Measurements from ENCODE around the gene PLA2G4A.

PLA2G4A gene

GRCh38 chr1:186923486-186923885, 94.7 kb downstream of the PLA2G4A start:
- DNase-seq, result peak; percentile 24

GRCh38 chr1:186925881-186926669, 97.3 kb downstream of the PLA2G4A start:
- DNase-seq, result peak; percentile 9

GRCh38 chr1:186927884-186928283, 99.1 kb downstream of the PLA2G4A start:
- no peak for DNase-seq

GRCh38 chr1:186930238-186930637, 101.5 kb downstream of the PLA2G4A start:
- no peak for DNase-seq

GRCh38 chr1:186937016-186937670, 108.4 kb downstream of the PLA2G4A start:
- DNase-seq, result no peak

GRCh38 chr1:186943891-186944686, 115.3 kb downstream of the PLA2G4A start:
- DNase-seq, result no peak

- no peak for DNase-seq
These were observed 116.4 kb downstream of the PLA2G4A start for GRCh38 chr1:186945146-186945545.

- DNase-seq, result no peak
These were observed 119.8 kb downstream of the PLA2G4A start for GRCh38 chr1:186948535-186948934.

GRCh38 chr1:186949173-186949572, 120.4 kb downstream of the PLA2G4A start:
- DNase-seq, result no peak

- DNase-seq, result no peak
These were observed 121.8 kb downstream of the PLA2G4A start for GRCh38 chr1:186950547-186950946.

GRCh38 chr1:186953876-186954275, 125.1 kb downstream of the PLA2G4A start:
- no peak for DNase-seq

GRCh38 chr1:186957314-186957713, 128.6 kb downstream of the PLA2G4A start:
- no peak for DNase-seq

GRCh38 chr1:186958520-186958919, 129.8 kb downstream of the PLA2G4A start:
- peak; percentile 25 for DNase-seq

GRCh38 chr1:186960861-186961260, 132.1 kb downstream of the PLA2G4A start:
- DNase-seq, result peak; percentile 66

- DNase-seq, result no peak
These were observed 137.1 kb downstream of the PLA2G4A start for GRCh38 chr1:186965847-186966246.

GRCh38 chr1:186966456-186966855, 137.7 kb downstream of the PLA2G4A start:
- no peak for DNase-seq

- DNase-seq, result no peak
These were observed 139.1 kb downstream of the PLA2G4A start for GRCh38 chr1:186967656-186968394.

GRCh38 chr1:186974774-186975181, 146.0 kb downstream of the PLA2G4A start:
- DNase-seq, result peak; percentile 47

- DNase-seq, result no peak
These were observed 146.5 kb downstream of the PLA2G4A start for GRCh38 chr1:186975220-186975619.

GRCh38 chr1:186976700-186977099, 148.0 kb downstream of the PLA2G4A start:
- DNase-seq, result no peak

- no peak for DNase-seq
These were observed 148.7 kb downstream of the PLA2G4A start for GRCh38 chr1:186977266-186977957.

All from MV-4-11 (cell line).